Lung (tissue), 12 donors: ENCODE measurements around the gene IRF2BP1. TPM values are rescaled to one million over a fixed set of nuclear protein-coding genes. Genes with fewer than 3 reads are reported as not detected.

ENCODE experiments used
- ATAC-seq: fragments of 200-7000 bp; cut with Tn5 transposase; one replicate; pipeline ENCODE4 v1.9.1; 2020; ENCODE audit warnings: moderate number of reproducible peaks; ENCODE audit not compliant: insufficient read depth, low FRiP score
- DNase-seq, 3 donors: peaks; one replicate each; pipeline ENCODE4 v3.0.0-alpha.2; 2013 to 2017
- H3K27ac ChIP-seq, 2 donors: one replicate each; pipeline ENCODE4 v1.5.1; 2013; ENCODE audit warnings: mild to moderate bottlenecking in 2 of 2, moderate library complexity in 2 of 2, control low read depth in 1 of 2, inconsistent platforms in 1 of 2, low read depth in 1 of 2, low read length in 1 of 2
- H3K27me3 ChIP-seq, 3 donors: one replicate each; pipeline ENCODE4 v1.5.1; 2013; ENCODE audit warnings: low read length in 2 of 3; ENCODE audit not compliant: control insufficient read depth in 3 of 3, insufficient read depth in 3 of 3
- H3K36me3 ChIP-seq, 4 donors: one replicate each; pipeline ENCODE4 v1.5.1; 2013; ENCODE audit warnings: low read length in 4 of 4, mild to moderate bottlenecking in 1 of 4, moderate library complexity in 1 of 4; ENCODE audit not compliant: control insufficient read depth in 4 of 4, insufficient read depth in 4 of 4
- H3K4me1 ChIP-seq, 5 donors: one replicate each; pipeline ENCODE4 v1.5.1; 2013; ENCODE audit warnings: low read length in 5 of 5, mild to moderate bottlenecking in 2 of 5, moderate library complexity in 1 of 5; ENCODE audit not compliant: control insufficient read depth in 5 of 5, insufficient read depth in 5 of 5
- H3K4me3 ChIP-seq: one replicate; pipeline ENCODE4 v1.5.1; 2013; ENCODE audit warnings: mild to moderate bottlenecking, control low read depth, moderate library complexity
- H3K9ac ChIP-seq, 2 donors: one replicate each; pipeline ENCODE4 v1.5.1; 2013; ENCODE audit warnings: low read length in 2 of 2, control low read depth in 1 of 2; ENCODE audit not compliant: insufficient read depth in 1 of 2
- H3K9me3 ChIP-seq, 4 donors: one replicate each; pipeline ENCODE4 v1.5.1; 2013; ENCODE audit warnings: low read length in 3 of 4, mild to moderate bottlenecking in 1 of 4, moderate library complexity in 1 of 4; ENCODE audit not compliant: control insufficient read depth in 4 of 4, insufficient read depth in 3 of 4
- CTCF ChIP-seq: IDR thresholded peaks from 2 replicates; pipeline ENCODE4 v1.5.1; 2012; ENCODE audit warnings: mild to moderate bottlenecking; ENCODE audit errors: control extremely low read depth, extremely low read depth
- WGBS, 2 donors: extraction: QIAGEN DNeasy Blood & Tissue Kit; methylation state at CpG; one replicate each; pipeline ENCODE4 v1.1.7; 2013; 5-methylcytosine and 5-hydroxymethylcytosine counted together
- polyA plus RNA-seq, 2 donors: library from polyadenylated mRNA; stranded (reverse); fragments of 200-250 nt; gene quantifications; one replicate each; pipeline ENCODE4 v1.2.1, GENCODE V29; 2013
- total RNA-seq, 2 donors: library from RNA; depleted of rRNA in 1 of 2; stranded (reverse); fragments of >200 nt in 1 of 2; gene quantifications; one replicate each; pipeline ENCODE4 v1.2.1, GENCODE V29; 2014 to 2021
- donor health status: control.
- donor health status: control.
- donor health status: Bipolar disorder and iron deficiency.
- donor health status: healthy.
- donor health status: DM: yes; HTN: yes; CAD: no.

Gene IRF2BP1
- total and polyA plus RNA-seq, 4 donors, result 10.9 to 24.3 (median 19.2) TPM

GRCh38 chr19:45902651-45903625 lies 17.0 kb upstream of the IRF2BP1 start:
- peak overlapping the region; percentile 57 to 62 for H3K27ac ChIP-seq
- peaks cover 2 to 8% (median 4%) of the 10 kb centered on the region in 4 donors for H3K36me3 ChIP-seq
- H3K9me3 ChIP-seq, result no peaks in the 10 kb centered on the region
- H3K9ac ChIP-seq, result peak overlapping the region in 1 of 2 donors; percentile 23
- peaks cover 0 to 14% (median 6%) of the 10 kb centered on the region in 5 donors for H3K4me1 ChIP-seq
- H3K27me3 ChIP-seq, result no peaks in the 10 kb centered on the region
- peak overlapping the region; percentile 76 for H3K4me3 ChIP-seq
- WGBS, 2 donors, result 1 to 2% methylated on average over 62 to 73 of the region's 73 CpGs
- no peak for TF ChIP-seq CTCF
- ATAC-seq, result peak; percentile 95
- DNase-seq, result peak; percentile 99

- Histone ChIP-seq H3K9me3 (no peaks in the 10 kb centered on the region), H3K36me3 (peaks cover 2 to 8% (median 5%) of the 10 kb centered on the region in 4 donors), H3K27ac (peak within 1 kb of the TSS; percentile 62 to 64), H3K4me1 (peaks cover 0 to 14% (median 6%) of the 10 kb centered on the region in 5 donors), H3K9ac (peak within 1 kb of the TSS in 1 of 2 donors; percentile 81), H3K4me3 (peak within 1 kb of the TSS; percentile 76), H3K27me3 (no peaks in the 10 kb centered on the region)
- WGBS, 2 donors, result 1% methylated on average over 37 to 47 of the region's 47 CpGs
- DNase-seq (peak; percentile 31 to 59 (median 42)), ATAC-seq (no peak)
- no peak for TF ChIP-seq CTCF
These were observed 16.1 kb upstream of the IRF2BP1 start, which contains the start of gene MYPOP for GRCh38 chr19:45901912-45902650. TSS of gene MYPOP (minus strand) at chr19:45902613. CDS start at chr19:45901773, 840 bp downstream.

DNA sequence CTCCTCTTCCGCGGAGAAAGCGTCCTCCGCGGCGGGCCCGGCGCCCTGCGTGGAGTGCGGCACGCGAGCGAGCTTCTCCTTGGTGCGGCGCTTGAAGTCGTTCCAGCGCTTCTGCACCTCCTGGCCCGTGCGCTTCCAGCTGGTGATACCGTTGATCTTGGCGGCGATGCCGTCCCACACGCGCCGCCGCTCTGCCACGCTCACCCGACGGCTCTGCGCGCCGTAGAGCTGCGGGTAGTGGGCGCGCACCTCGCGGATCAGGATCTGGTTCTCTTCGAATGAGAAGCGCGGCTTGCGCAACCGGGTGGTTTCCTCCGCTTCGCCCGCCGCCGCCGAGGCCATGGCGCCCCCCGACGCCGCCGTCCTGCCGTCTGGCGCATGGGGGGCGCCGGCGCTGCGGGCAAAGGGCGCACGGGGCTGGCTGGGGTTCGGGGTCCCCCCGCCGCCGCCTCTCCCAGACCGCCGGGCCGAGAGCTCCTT lies 15.5 kb upstream of the IRF2BP1 start:
- peak; percentile 43 to 67 (median 50) for DNase-seq
- Histone ChIP-seq H3K27me3 (no peaks in the 10 kb centered on the region), H3K4me1 (peaks cover 0 to 14% (median 6%) of the 10 kb centered on the region in 5 donors), H3K9me3 (no peaks in the 10 kb centered on the region), H3K36me3 (peaks cover 2 to 8% (median 5%) of the 10 kb centered on the region in 4 donors), H3K9ac (no peak overlapping the region), H3K4me3 (peak overlapping the region; percentile 76), H3K27ac (no peak overlapping the region)
- no peak for TF ChIP-seq CTCF
- no peak for ATAC-seq
- WGBS, 2 donors, result 8 to 11% methylated on average over 67 to 69 of the region's 69 CpGs
